HCT116 (cell line): Measurements from ENCODE around the gene SLC12A8. TPM values are rescaled to one million over a fixed set of nuclear protein-coding genes. Genes with fewer than 3 reads are reported as not detected.

ENCODE experiments used
- ATAC-seq: fragments of 200-7000 bp; cut with Tn5 transposase; 2 replicates; pipeline ENCODE4 v1.9.1; 2020; ENCODE audit warnings: mild to moderate bottlenecking, moderate library complexity
- BruUV-seq: library from RNA; stranded (reverse); fragments of 400-500 nt; replicated peaks from 2 replicates; lab custom pipeline; 2021; lab: Mats Ljungman, UMichigan
- CTCF ChIA-PET: fragments of 300-600 bp; sonication (Branson Sonifier 250); formaldehyde crosslinking; loops from one replicate; lab custom pipeline; 2021; ENCODE audit warnings: antibody characterized with exemption; lab: Charles Lee
- POLR2A ChIA-PET: fragments of 300-600, 350-600 bp; sonication (Branson Sonifier 250); formaldehyde crosslinking; loops from one replicate; lab custom pipeline; 2021; ENCODE audit warnings: antibody characterized with exemption; lab: Charles Lee
- RAD21 ChIA-PET, 2 experiments: fragments of 300-600 bp; sonication (Branson Sonifier 250); formaldehyde crosslinking; loops; one replicate each; lab custom pipeline; 2023; ENCODE audit warnings: low total read pairs in 2 of 2; ENCODE audit not compliant: uncharacterized antibody in 2 of 2, unreplicated experiment in 2 of 2, low non-redundant PET in 1 of 2; lab: Charles Lee
- DNase-seq: peaks from one replicate; pipeline ENCODE4 v3.0.0-alpha.2; 2010; ENCODE audit warnings: low read depth, low spot score
- H2AFZ ChIP-seq: fragments of 200-600 bp; shearing (Covaris generic), sonication (generic); 2 replicates; pipeline ENCODE4 v1.6.1; 2017; ENCODE audit warnings: low read depth, mixed run types, mixed read lengths, antibody characterized with exemption, low read length; ENCODE audit not compliant: poor library complexity, severe bottlenecking
- H3K27ac ChIP-seq: 2 replicates; pipeline ENCODE4 v1.5.1; 2012; ENCODE audit warnings: low read depth, low read length
- H3K27me3 ChIP-seq: fragments of 200-600 bp; sonication (generic); 2 replicates; pipeline ENCODE4 v1.6.1; 2016; ENCODE audit warnings: mixed run types, low read length, mixed read lengths; ENCODE audit not compliant: insufficient read depth
- H3K36me3 ChIP-seq, 2 experiments: fragments of 200-500 bp in 1 of 2; fragments of 200-600 bp in 1 of 2; sonication (Bioruptor generic) in 1 of 2; sonication (generic) in 1 of 2; 2 replicates each; pipeline versions ENCODE4 v1.5.1 to v1.6.1; 2014 to 2016; ENCODE audit warnings: low read length in 2 of 2, inconsistent platforms in 1 of 2, mixed read lengths in 1 of 2, mixed run types in 1 of 2; ENCODE audit not compliant: insufficient read depth in 2 of 2, control insufficient read depth in 1 of 2
- H3K4me1 ChIP-seq, 2 experiments: fragments of 200-600 bp in 1 of 2; sonication (generic) in 1 of 2; 2 replicates each; pipeline versions ENCODE4 v1.5.1 to v1.6.1; 2012 to 2017; ENCODE audit warnings: low read length in 2 of 2, inconsistent platforms in 1 of 2, mild to moderate bottlenecking in 1 of 2, mixed read lengths in 1 of 2, mixed run types in 1 of 2, moderate library complexity in 1 of 2; ENCODE audit not compliant: insufficient read depth in 2 of 2, control insufficient read depth in 1 of 2
- H3K4me2 ChIP-seq: fragments of 200-600 bp; sonication (generic); 2 replicates; pipeline ENCODE4 v1.6.1; 2017; ENCODE audit warnings: mixed run types, low read length, mixed read lengths
- H3K4me3 ChIP-seq, 2 experiments: fragments of 200-600 bp in 1 of 2; sonication (generic) in 1 of 2; replicated peaks in 1 of 2; 2 replicates each; pipeline ENCODE4 v1.5.1; 2011 to 2016; ENCODE audit warnings: low read length in 2 of 2, control low read depth in 1 of 2, low read depth in 1 of 2, mild to moderate bottlenecking in 1 of 2, mixed read lengths in 1 of 2, mixed run types in 1 of 2
- H3K79me2 ChIP-seq: fragments of 200-600 bp; sonication (generic); 2 replicates; pipeline ENCODE4 v1.6.1; 2017; ENCODE audit warnings: mild to moderate bottlenecking, mixed run types, low read length, moderate library complexity, mixed read lengths; ENCODE audit not compliant: insufficient read depth
- H3K9ac ChIP-seq: fragments of 200-600 bp; sonication (generic); 2 replicates; pipeline ENCODE4 v1.6.1; 2016; ENCODE audit warnings: low read length, mixed read lengths
- H3K9me2 ChIP-seq: fragments of 200-600 bp; sonication (generic), shearing (Covaris generic); 2 replicates; pipeline ENCODE4 v1.6.1; 2017; ENCODE audit warnings: mixed run types, mild to moderate bottlenecking, moderate library complexity; ENCODE audit not compliant: insufficient read depth
- H3K9me3 ChIP-seq, 2 experiments: fragments of 200-500 bp in 1 of 2; fragments of 200-600 bp in 1 of 2; sonication (Bioruptor generic) in 1 of 2; sonication (generic) in 1 of 2; 2 replicates each; pipeline ENCODE4 v1.6.1; 2014 to 2017; ENCODE audit warnings: low read length in 2 of 2, mixed read lengths in 2 of 2, inconsistent platforms in 1 of 2, low read depth in 1 of 2, mild to moderate bottlenecking in 1 of 2, mixed run types in 1 of 2, moderate library complexity in 1 of 2; ENCODE audit not compliant: control insufficient read depth in 1 of 2, insufficient read depth in 1 of 2
- H4K20me1 ChIP-seq: fragments of 200-600 bp; sonication (generic), shearing (Covaris generic); 2 replicates; pipeline ENCODE4 v1.6.1; 2017; ENCODE audit warnings: mixed run types, mild to moderate bottlenecking, moderate library complexity; ENCODE audit not compliant: insufficient read depth
- EZH2 ChIP-seq: fragments of 200-600 bp; sonication (generic); IDR thresholded peaks from 2 replicates; pipeline ENCODE4 v1.6.1; 2017; ENCODE audit warnings: antibody characterized with exemption, mixed run types
- EZH2phosphoT487 ChIP-seq: fragments of 200-600 bp; IDR thresholded peaks from 2 replicates; pipeline ENCODE4 v1.6.1; 2018; ENCODE audit warnings: antibody characterized with exemption, borderline replicate concordance
- RAD21 ChIP-seq: IDR thresholded peaks from 2 replicates; pipeline ENCODE4 v1.6.1; 2012; ENCODE audit warnings: low read depth, mild to moderate bottlenecking
- ZNF274 ChIP-seq: fragments of 200-500 bp; sonication (Bioruptor generic); IDR thresholded peaks from 2 replicates; pipeline ENCODE4 v1.6.1; 2014; ENCODE audit warnings: mild to moderate bottlenecking, low read depth, low read length, inconsistent platforms
- intact Hi-C: fragments of 100-400 bp; cut with micrococcal nuclease; formaldehyde crosslinking; loops from 2 replicates; pipeline ENCODE4 v1.10.0; 2022
- total RNA-seq: library from RNA; stranded (reverse); gene quantifications from one replicate; pipeline ENCODE4 v1.2.1, GENCODE V29; 2021; ENCODE audit not compliant: unreplicated experiment
- TF ChIP-seq, protein P1 (sequence below): IDR thresholded peaks from 2 replicates; pipeline ENCODE4 v1.6.1; 2011; ENCODE audit warnings: mild to moderate bottlenecking, low read length, moderate library complexity; ENCODE audit not compliant: insufficient replicate concordance; ENCODE audit errors: extremely low read depth

The SLC12A8 gene
- total RNA-seq, 1 experiment from 2014 or later: 19.9 TPM

DNA sequence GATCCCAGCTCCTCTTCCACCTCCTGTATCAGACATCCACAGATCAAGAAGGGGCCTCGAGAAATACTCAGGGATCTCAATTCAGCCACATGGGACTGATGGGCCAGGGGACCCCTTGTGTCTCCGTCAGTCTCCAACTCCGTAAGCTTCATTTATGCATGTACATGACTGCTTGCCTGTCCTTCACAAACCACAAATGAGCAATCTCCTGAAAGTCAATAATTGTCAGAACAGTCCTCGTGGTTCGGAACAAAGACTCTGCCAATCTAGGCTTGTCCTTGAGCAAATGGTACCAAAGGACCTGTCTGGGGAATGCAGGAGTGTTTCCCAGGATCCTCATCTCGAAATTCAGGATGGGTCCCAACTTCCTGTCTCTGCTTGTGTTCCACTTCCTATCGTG is 20.8 kb downstream of the SLC12A8 start:
- H3K79me2 ChIP-seq: peaks cover 3% of the 10 kb centered on the region; the same call in 1 of the 2 replicates
- H3K27ac ChIP-seq: no peak overlapping the region
- H3K36me3 ChIP-seq: peaks cover 0 to 28% of the 10 kb centered on the region in 2 experiments; a peak in 1 of 4 replicates
- POLR2A ChIA-PET: no interaction called here
- DNase-seq (no peak), ATAC-seq (no peak)
- H3K27me3 ChIP-seq: no peaks in the 10 kb centered on the region
- TF ChIP-seq EZH2 (no peak), EZH2phosphoT487 (no peak), ZNF274 (no peak), RAD21 (no peak)
- TF ChIP-seq, protein P1, sequence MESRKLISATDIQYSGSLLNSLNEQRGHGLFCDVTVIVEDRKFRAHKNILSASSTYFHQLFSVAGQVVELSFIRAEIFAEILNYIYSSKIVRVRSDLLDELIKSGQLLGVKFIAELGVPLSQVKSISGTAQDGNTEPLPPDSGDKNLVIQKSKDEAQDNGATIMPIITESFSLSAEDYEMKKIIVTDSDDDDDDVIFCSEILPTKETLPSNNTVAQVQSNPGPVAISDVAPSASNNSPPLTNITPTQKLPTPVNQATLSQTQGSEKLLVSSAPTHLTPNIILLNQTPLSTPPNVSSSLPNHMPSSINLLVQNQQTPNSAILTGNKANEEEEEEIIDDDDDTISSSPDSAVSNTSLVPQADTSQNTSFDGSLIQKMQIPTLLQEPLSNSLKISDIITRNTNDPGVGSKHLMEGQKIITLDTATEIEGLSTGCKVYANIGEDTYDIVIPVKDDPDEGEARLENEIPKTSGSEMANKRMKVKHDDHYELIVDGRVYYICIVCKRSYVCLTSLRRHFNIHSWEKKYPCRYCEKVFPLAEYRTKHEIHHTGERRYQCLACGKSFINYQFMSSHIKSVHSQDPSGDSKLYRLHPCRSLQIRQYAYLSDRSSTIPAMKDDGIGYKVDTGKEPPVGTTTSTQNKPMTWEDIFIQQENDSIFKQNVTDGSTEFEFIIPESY: no peak
- no peak overlapping the region for H2AFZ ChIP-seq
- H3K4me2 ChIP-seq: no peak overlapping the region
- BruUV-seq: no TSS peak
- no peaks in the 10 kb centered on the region for H3K9me3 ChIP-seq
- RAD21 ChIA-PET: no interaction called here
- CTCF ChIA-PET: no interaction called here
- intact Hi-C loops: no loop called here
- H3K4me1 ChIP-seq: no peaks in the 10 kb centered on the region
- H3K4me3 ChIP-seq: no peak overlapping the region
- H3K9ac ChIP-seq: no peak overlapping the region
- H3K9me2 ChIP-seq: no peaks in the 10 kb centered on the region
- no peaks in the 10 kb centered on the region for H4K20me1 ChIP-seq

- ChIA-PET POLR2A (no interaction called here), CTCF (no interaction called here), RAD21 (no interaction called here)
- DNase-seq: no peak
- Histone ChIP-seq H3K9me2 (no peaks in the 10 kb centered on the region), H3K9me3 (no peaks in the 10 kb centered on the region), H3K36me3 (peaks cover 0 to 28% of the 10 kb centered on the region in 2 experiments; a peak in 1 of 4 replicates), H3K9ac (no peak overlapping the region), H4K20me1 (no peaks in the 10 kb centered on the region), H3K27me3 (no peaks in the 10 kb centered on the region), H3K4me1 (no peaks in the 10 kb centered on the region), H3K79me2 (no peaks in the 10 kb centered on the region), H3K4me2 (no peak overlapping the region), H2AFZ (no peak overlapping the region), H3K4me3 (no peak overlapping the region), H3K27ac (no peak overlapping the region)
- intact Hi-C loops: no loop called here
- no TSS peak for BruUV-seq
- no peak for TF ChIP-seq ZNF274
- ATAC-seq: no peak
Observed at GRCh38 chr3:125191256-125191655, 21.3 kb downstream of the SLC12A8 start.
